GM19372 (cell line): ENCODE measurements around the gene ZBTB4.
"Not testable (repeated sequence)": the region's sequence is repeated elsewhere in the genome, so short reads cannot be mapped to it uniquely, and the experiment has no call there.

ENCODE experiments used
- ATAC-seq: cut with Tn5 transposase; IDR thresholded peaks from one replicate; pipeline ENCODE4 v1.9.1; 2021; ENCODE audit warnings: mild to moderate bottlenecking, low read depth, moderate library complexity; ENCODE audit not compliant: unreplicated experiment

The ZBTB4 gene

GRCh38 chr17:7475764-7476422 lies 3.5 kb downstream of the ZBTB4 start:
- no peak for ATAC-seq

GRCh38 chr17:7474767-7475166 lies 4.7 kb downstream of the ZBTB4 start:
- not testable (repeated sequence) for ATAC-seq

- ATAC-seq, result no peak
Measured at GRCh38 chr17:7471729-7472128, 7.7 kb downstream of the ZBTB4 start.

GRCh38 chr17:7470457-7470973 lies 8.9 kb downstream of the ZBTB4 start:
- not testable (repeated sequence) for ATAC-seq

- not testable (repeated sequence) for ATAC-seq
Measured at GRCh38 chr17:7469843-7470242, 9.6 kb downstream of the ZBTB4 start.

- ATAC-seq, result no peak
Measured at GRCh38 chr17:7468804-7469389, 10.5 kb downstream of the ZBTB4 start.

GRCh38 chr17:7468290-7468689 lies 11.1 kb downstream of the ZBTB4 start:
- ATAC-seq, result no peak

- no peak for ATAC-seq
Measured at GRCh38 chr17:7467498-7467897, 11.9 kb downstream of the ZBTB4 start.

GRCh38 chr17:7466639-7467341 lies 12.6 kb downstream of the ZBTB4 start:
- no peak for ATAC-seq

GRCh38 chr17:7466318-7466638 lies 13.2 kb downstream of the ZBTB4 start:
- no peak for ATAC-seq

GRCh38 chr17:7465597-7466275 lies 13.7 kb downstream of the ZBTB4 start:
- ATAC-seq, result no peak

GRCh38 chr17:7464081-7464480 lies 15.3 kb downstream of the ZBTB4 start:
- no peak for ATAC-seq

GRCh38 chr17:7463372-7463846 lies 16.0 kb downstream of the ZBTB4 start:
- ATAC-seq, result no peak

GRCh38 chr17:7462474-7463371 lies 16.7 kb downstream of the ZBTB4 start:
- no peak for ATAC-seq

- ATAC-seq, result no peak
Measured at GRCh38 chr17:7460850-7461660, 18.4 kb downstream of the ZBTB4 start.

GRCh38 chr17:7459961-7460545 lies 19.4 kb downstream of the ZBTB4 start:
- no peak for ATAC-seq

- no peak for ATAC-seq
Measured at GRCh38 chr17:7448461-7448860, 31.0 kb downstream of the ZBTB4 start.

GRCh38 chr17:7445619-7445968 lies 33.8 kb downstream of the ZBTB4 start:
- ATAC-seq, result no peak
